GM12873 (cell line): ENCODE results near the gene ARAP2.

Source experiments
- CTCF ChIP-seq: IDR thresholded peaks from 2 replicates; pipeline ENCODE4 v1.5.1; 2012; ENCODE audit warnings: low read depth, mild to moderate bottlenecking, moderate library complexity, low read length, control low read depth; ENCODE audit not compliant: insufficient read depth; ENCODE audit errors: missing control alignments

ARAP2 gene

DNA sequence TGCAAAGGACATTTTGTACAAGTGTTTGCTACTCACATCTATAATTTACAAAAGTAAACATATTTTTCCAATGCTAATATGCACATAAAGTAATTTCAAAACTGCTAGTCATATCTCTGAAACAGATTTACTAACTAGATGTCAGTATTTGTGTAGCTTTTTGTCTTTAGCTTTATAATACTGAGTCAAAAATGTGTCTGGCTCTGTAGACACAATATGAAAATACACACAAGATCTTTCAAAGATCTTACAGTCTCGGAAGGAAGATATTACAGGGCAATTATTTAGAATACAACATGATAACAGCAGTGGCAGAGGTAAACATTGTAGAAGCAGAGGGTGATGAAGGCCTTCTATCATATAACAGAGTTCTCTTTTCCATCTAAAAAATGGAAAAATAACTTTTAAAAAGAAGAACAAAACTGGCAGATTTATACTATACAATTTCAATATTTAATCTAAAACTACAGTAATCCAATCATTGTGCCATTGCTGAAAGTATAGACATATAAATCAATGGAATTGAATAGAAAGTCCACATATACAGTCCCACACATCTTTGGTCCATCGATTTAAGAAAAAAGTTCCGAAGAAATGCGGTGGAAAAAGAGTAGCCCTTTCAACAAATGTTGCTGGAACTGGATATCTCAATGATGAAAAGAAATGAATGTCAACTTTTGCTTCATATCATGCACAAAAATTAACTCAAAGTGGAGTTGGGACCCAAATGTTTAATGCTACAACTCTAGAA, 29.4 kb downstream of the ARAP2 start:
- no peak for TF ChIP-seq CTCF

DNA sequence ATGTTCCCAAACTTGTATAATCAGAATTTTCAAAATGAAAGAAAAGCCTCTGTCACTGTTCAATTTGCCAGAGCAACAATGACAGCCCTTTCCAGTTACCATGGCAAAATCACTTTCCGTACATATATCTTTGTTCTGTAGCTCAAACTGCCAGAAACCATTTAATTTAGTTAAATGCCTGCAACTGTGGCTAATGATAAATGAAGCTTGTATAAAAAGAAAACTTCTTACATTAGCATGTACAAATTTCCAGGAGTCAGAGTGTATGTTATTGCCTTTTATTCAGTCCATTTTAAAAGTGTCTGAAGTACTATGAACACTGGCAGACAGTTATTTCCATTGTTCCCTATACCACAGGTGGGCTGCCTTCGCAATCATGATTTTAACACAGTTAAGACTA, 30.3 kb downstream of the ARAP2 start:
- TF ChIP-seq CTCF = no peak

DNA sequence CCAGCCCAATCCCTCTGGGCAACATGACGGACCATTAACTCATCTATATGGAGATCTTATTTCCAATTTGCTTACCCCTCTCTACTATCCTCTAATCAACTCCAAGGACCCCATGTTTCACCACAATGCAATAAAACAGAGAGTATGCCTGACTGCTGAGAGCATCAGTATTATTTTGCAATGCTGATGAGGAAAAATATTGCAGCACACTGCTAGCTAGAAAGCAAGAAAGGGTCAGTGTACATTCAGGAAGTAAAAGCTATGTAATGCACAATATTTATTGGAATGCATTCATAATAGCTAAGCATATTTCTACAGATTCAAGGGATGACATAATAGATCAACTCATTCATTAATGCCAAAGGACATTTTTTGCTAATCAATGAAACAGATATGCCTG, 33.2 kb downstream of the ARAP2 start:
- TF ChIP-seq CTCF = no peak

DNA sequence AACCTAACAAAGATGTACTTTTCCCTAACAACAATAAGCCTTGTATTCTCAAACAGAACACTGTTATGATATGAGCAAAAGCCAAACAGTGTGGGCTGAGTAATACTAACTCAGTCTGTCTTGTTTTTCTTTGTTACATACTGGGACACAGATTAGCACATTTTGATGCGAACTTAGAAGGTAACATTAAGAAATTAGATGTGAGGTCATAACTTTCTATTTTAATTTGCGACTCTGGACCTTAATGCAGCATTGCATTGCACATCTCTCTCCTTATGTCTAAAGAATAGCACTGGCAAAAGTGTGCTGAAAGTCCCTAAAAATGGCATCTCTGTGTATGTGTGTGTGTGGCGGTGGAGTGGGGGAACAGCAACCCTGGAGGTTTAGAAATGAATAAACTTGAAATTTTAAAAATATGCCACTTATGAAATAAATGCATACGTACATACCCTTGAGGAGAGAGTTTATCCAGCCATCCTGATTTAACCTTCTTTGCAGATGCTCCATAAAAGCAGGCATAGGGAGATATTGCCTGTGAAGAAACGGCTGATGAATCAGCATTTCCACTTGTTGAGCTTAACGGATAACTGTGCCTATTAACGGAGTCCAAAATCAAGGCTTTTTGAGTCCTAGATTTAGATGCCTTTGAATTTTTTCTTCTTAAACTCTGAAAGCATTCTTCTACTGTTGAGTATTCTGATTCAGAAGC, 34.2 kb downstream of the ARAP2 start:
- no peak for TF ChIP-seq CTCF

- TF ChIP-seq CTCF = no peak
Observed at GRCh38 chr4:36208893-36209473, 35.3 kb downstream of the ARAP2 start.

DNA sequence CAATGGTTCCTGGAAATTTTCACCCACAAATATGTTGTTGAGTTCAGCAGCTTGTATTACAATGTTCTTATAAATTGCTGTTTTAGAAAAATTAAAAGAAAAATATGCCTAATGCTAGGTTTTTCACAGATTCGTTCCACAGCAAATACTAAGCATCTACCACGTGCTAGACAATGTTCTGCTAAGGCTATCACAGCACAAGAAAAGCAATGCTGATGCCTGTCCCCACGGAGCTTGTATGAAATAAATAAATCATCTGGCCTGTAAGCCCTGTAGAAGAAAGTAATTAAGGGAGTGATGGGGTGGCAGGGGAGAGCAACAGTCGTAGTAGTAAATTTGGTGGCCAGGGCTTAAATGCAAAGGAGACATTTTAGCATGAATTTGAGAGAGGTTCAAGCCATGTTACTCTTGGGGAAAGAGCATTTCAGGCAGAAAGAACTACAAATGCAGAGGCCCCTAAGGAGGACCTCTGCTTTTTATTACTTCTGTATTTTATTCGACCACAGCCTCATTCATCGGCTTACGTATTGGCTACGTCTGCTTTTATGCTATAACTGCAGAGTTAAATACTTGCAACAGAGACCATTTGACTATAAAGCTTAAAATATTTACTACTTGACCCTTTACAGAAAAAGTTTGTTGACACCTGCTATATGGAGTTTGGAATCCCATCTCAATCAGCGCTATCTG, 36.3 kb downstream of the ARAP2 start:
- no peak for TF ChIP-seq CTCF

- TF ChIP-seq CTCF = no peak
Observed at GRCh38 chr4:36207367-36207766, 36.9 kb downstream of the ARAP2 start.
